Amygdala (tissue), 56 donors: Measurements from ENCODE around the gene MRPS6.
A peak's percentile ranks its signal among the peaks of the same experiment; 100 is the strongest.

Source experiments
- DNase-seq, 56 donors: peaks; one replicate each; lab custom pipeline; 2025; lab: John Stamatoyannopoulos, UW

The MRPS6 gene

DNA sequence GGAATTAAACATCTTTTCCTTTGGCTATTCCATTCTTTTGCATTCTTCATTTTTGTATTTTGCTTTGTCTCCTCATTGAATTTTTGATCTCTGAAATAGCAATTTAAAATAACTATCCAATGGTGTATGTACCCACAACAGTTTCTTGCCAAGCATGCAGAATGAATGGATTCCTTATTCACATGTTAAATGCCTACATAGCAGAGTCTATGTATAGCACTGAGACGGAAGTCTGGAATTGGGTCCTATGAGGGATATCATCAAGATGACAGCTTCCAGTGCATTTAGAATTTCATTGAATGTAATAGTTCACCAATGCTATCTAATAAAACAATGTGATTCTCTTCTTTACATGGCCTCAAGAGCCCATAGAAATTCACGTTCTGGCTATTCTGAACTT, 97.5 kb downstream of the MRPS6 start:
- DNase-seq, result no peak

DNA sequence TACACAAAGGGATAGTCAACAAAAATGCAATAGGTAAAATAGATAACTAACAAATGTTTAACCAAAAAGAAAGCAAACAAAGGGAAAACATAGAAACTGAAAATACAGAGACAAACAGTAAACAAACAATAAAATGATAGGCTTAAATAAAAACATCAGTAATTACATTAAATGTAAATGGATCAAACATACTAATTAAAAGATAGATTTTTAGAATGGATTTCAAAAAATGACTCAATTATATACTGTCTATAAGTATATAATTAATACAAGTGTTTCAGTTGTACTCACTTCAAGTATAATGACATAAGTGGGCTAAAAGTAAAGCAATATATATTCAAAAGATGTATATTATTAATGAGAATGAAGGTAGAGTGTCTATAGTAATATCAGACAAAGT, 101.1 kb downstream of the MRPS6 start:
- no peak for DNase-seq

DNA sequence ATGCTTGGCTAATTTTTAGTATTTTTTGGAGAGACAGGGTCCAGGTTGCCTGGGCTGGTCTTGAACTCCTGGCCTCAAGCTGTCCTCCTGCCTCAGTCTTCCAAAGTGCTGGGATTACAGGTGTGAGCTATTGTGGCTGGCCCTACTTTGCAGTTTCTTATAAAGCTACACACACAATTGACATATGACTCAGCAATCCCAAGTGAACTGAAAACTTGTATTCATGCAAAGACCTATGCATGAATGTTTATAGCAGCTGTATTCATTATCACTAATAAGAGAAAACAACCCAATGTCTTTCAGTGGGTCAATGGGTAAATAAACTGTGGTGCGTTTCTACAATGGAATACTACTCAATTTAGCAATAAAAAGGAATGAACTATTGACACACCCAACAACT, 103.1 kb downstream of the MRPS6 start:
- DNase-seq, result no peak

DNA sequence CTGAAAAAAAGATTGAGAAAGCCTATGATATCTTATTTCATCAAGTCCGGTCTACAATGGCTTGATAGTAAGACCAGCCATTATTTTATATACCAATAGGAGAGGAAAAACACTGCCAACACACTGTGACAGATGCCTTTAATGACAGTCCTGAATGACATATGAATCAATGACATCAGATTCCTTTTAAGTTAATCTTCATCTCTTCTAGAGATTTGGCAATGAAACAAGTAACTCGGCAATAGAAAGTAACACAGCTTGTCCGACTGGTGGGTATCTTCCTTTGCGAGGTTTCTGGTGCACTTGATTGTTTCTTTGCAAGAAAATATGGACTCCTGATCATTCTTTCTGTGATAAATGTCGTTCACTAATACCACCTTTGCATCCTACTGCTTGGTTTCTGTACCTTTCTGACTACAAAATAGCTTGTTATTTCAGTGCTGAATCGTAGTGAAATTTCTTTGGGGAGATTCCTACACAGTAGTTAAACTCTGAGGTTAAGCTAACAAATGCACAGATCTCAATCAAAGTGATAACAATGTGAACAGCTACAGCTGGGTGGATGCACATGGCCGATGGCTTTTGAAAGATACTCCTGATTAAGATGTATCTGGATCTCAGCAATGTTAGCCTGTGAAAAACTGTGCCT, 104.7 kb downstream of the MRPS6 start:
- DNase-seq, result no peak

DNA sequence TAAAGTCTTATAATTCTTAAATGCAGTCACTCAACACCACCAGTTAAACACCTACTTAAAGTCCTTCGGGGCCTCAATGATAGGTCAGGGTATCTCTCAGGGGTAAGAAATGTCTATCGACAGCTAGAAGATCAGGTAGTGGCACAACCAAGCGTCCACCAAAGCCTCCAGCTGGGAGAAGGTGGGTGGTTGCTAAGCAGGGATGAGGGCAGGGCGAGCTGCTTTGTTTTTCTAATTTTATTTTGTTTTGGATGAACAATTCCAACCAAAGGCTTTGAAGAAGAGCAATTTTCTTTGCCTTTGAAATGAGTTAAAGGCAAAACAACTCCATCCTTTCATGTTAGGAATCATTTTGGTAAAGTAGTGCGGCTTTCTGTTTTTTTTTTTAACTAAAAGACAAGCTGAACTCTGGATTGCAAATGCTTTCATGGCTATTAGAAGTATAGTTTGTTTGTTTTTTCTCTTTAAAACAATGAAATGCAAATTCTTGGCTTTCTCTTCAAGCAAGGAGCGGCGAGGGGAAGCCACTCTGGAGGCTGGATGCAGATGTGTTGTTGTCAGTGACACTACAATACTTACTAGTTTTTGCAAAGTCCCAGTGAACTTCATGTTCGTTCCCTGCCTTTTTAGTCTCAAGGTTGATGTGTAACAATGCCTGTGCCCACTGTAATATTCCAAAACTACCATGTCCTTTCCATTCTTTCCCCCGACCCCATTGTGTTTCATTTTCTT, 106.0 kb downstream of the MRPS6 start:
- no peak for DNase-seq

DNA sequence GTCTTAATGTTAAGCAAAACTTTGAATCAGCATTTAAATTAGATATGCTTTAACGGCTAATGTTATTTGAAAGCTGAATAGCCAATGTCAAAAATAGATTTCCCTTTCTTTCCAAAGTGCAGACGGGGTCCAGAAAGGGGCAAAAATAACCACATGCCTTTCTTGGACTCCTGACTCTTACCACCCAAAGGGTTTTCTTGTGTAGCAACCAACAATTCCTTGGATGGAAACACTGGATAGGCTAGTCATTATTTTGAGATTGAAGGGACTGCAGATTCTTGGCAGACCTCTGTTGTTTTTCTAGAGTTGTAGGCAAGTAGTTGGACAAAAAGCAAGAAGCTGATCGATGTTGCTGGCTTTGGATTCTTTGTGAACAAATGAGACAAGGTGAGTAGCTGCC, 107.0 kb downstream of the MRPS6 start:
- no peak for DNase-seq

DNA sequence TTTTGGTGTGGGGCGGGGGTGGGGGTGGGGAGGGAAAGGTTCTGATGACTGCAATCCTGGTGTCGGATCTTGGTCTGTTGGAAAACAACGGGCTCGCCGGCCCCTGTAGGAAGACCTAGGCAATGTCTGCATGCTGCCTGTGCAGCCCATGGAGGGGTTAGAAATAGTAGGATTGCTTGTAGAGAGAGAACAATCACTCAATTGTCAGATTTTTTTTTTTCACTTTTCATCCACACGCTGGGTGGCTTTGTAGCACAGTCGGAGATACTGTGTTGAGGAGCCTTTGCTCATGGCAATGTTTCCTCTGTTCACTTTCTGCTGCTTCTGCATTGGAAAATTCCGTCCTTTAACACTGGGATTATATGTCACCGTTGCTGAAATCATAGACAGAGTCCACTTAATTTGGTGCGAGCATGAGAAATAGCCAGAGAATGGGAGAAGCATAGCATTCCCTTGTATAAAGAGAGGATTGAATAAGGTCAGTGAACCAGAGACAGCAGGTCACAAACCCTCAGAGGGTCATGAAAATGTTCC, 107.5 kb downstream of the MRPS6 start:
- peak in 10 of 56 donors; percentile 12 to 51 (median 25) for DNase-seq

DNA sequence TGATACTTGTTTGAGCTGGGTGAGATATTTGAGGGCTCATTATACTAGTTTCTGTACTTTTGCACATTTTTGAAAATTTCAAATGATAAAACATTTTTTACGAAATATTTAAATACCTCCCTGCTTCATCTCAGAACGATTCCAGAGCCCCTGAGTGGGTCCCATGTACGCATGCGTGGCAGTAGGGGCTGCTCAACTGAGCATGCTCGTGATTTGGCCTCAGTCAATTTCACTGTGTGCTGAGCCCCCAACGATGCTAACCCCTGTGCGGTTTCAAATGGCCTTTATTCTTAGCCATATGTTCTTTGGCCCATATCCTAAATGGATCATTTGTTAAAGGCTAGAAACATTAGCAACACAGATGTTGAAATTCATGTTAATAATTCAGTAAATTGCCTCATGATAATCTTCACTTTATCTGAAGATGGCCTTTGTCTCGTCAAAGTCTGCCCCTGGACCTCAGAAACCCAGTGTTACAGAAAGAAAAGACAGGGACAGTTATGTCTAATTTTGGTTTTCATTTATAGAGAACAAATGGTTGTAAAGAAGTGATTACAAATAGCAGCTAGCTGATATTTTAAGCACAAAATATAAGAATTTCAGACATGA, 108.2 kb downstream of the MRPS6 start:
- no peak for DNase-seq

DNA sequence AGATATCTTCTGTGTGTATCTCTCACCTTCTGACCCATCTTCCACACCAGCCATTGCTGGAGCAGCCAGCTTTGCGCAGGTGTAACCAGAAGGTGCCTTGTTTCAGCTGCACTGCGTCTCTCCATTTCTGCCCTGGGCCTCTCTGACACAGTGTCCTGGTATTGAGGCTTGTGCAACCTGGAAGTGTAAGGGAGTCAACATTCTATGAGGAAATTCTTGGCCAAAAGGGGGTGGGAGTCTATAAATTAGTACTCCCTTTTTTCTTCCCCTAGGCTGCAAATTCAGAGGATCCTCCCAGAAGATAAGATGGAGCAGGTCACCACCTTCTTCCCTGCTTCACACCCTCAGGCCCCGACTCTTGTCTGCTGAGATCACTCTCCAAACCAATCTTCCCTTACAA, 109.1 kb downstream of the MRPS6 start:
- no peak for DNase-seq

DNA sequence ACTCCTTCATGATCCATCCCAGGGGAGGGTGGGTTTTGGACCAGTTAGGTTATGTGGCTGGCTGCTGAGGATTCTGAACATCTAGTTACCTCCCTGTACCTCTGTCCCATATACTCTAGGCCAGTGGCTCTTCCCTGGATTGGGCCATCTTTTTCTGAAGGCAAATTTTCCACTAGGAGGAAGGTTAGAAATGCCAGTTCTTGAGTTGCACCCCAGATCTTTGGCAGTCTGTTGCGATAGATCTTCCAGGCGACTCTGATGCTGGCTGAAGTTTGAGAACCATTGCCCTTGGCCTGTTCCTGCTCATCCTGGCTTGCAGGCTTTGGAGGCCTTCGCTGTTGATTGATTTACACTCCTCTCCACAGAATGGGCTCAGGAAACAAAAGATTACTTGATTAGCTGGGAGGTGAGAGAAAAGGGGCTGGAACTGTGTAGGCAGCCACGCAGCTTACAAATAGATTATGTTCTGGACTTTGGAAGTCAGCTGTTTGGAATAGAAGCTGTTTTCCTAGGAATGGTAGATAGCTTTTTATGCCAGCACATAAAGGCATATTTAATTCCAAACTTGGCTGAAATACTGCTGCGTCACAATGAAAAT, 110.1 kb downstream of the MRPS6 start:
- DNase-seq, result no peak

DNA sequence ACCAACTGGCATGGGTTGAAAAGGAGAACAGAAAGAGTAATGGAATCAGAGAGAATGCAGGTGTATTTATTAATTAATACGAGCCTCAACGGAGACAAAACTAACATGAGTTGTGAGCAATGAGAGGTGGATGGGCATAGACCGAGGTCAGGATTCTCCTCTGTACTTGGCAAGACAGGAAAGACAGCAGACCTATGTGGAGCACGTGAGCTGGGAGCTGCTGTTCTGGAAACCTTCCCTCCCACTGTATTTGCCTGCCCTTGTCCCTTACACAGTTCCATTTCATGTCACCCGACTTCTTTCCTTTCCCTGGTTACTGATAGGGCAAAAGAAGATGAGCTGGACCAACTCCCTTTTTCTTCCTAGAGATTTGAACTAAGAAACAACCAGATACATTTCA, 110.9 kb downstream of the MRPS6 start:
- no peak for DNase-seq

DNA sequence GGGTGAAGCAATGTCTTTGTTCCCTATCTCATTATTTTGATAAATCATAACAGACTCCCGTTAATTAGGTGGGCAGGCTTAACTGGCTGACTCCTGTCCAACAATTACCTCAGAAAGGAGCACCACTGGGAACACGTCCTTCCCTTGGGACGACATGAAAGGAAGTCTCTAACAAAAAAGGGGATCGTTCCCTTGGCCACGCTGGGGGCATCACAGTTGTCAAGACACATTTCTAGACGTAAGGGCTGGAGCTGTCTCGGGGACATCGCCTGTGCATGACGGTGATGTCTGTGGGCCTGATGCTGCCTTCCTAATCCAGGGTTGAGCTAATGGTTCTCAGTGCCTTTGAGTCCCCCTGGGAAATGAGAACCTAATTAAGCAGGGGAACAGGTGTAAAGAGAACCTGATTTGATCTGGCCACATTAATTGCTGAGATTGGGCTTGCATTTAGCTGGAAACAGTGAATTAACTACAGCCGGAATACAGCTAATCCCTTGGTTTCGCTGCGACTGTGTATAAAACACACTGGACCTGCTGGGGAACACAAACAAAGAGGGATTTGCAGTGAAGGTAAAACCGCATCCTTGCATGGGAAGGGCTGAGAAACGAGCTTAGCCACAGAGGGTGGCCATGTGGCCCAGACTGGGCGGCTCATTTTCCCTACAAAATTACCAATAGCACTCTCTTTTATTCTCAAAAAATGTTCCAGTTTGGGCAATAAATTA, 111.8 kb downstream of the MRPS6 start:
- no peak for DNase-seq

DNA sequence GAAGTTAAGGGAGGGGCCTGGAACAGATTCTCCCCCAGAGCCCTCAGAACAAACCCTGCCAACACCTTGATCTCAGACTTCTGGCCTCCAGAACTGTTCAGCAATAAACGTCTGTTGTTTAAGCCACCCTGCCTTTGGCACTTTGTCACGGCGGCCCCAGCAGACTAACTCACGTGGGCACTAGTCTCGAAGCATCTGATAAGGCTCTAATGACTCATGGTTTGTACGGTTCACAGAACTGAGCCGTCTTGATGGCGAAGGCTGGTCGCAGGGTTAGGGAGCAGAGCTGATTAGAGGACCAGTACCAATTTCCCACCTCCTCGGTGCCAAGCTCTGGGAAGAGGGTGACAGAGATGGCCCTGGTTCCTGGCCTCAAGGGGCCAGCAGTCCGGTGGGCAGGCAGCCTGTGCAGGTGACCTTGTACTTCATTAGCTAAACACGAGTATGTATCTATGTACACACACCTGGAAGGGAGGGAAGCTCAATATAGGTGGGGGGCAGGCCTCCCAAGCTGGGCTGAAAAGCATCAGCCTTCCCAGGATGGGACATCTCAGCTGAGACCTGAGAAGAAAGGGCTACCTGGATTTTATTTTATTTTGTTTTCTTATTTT, 112.8 kb downstream of the MRPS6 start:
- no peak for DNase-seq

DNA sequence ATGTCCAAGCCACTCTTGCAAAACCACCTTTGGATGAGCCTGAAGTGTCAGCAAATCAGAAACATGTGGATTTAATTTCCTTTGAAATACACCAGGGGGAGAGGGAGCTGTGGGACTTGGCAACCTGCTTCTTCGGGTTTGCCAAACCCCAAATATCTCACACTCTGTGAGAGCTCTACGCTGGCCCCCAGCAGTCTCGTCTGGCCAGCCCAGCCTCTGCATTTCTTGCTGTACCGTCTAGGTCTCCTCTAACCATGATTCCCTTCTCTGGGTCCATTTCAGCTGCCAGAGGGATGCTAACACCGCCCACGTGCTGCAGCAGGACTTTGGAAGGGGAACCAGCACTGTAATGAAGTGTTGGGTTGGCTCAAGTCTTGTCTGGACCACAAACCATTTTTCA, 114.6 kb downstream of the MRPS6 start:
- DNase-seq, result no peak

DNA sequence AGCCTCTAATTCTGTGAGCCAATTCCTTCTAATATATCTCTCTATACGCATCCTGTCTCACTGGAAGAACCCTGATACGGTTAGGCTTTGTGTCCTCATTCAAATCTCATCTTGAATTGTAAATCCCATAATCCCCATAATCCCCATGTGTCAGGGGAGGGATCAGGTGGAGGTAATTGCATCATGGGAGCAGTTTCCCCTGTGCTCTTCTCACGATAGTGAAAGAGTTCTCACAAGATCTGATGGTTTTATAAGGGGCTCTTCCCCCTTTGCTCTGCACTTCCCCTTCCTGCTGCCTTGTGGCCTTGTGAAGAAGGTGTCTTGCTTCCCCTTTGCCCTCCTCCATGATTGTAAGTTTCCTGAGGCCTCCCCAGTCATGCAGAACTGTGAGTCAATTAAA, 116.1 kb downstream of the MRPS6 start:
- DNase-seq, result no peak

DNA sequence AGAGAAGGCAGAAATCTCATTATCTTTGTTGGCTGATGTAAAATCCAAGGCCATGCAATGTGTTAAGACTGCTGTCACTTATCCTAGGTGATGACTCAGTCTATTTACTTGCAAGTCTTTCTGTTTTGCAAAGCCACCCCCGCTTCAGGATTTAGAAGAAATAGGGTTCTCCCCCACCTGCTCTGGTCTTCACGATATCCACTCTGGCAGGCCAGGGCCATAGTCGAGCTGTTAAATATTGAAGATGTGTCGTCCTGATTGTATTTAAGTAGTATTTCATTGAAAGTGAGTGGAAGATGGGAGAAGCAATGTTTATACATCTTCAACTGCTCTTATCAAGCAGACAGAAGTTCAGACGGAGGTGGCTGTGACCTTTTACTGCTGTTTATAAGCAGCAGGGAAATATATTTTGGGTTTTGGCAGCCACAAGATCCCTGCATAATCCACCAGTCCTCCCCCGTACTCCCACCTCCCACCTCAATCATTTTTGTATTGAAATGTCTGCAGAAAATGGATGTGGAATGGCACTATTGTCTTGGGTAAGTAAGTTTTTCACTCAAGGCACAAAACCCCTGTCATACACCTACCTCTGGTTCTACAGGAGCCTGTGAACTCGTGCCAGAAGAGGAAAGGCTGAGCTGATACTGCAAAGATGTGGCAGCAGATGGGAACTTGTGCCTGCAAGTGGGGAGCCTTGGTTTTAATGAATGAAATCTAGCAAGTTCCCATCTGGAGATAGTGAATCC, 117.4 kb downstream of the MRPS6 start:
- peak in 1 of 56 donors; percentile 54 for DNase-seq

DNA sequence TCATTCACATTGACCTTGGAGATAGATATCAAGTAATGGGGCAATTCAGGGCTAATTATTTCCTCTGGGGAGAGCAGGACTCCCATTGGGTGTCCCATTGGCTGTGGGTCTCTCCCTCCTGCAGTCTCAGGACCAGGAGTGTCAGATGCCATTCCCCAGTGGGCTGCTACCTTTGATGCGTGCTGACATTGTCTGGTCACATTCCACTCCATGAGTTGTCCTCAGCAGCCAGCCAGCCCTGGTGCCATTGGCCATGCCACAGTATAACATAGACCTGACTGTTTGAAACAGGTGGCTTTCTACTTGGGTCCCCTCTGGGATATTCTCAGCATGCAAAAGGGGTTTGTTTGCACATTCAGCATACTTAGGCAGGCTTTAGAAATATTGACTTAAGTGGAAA, 118.5 kb downstream of the MRPS6 start:
- DNase-seq, result no peak
